ENCODE results near the gene RSPRY1. TPM values are rescaled to one million over a fixed set of nuclear protein-coding genes. Genes with fewer than 3 reads are reported as not detected.

RSPRY1 gene
- total RNA-seq, 2 experiments from 2014 or later = 29.5 to 34.3 TPM

- POLR2A ChIA-PET = interaction anchor here (0.6 kb wide), 1 partner anchor 303 kb away, joined by 3 read pairs; no protein-coding TSS in a partner anchor
- Mint-ChIP-seq H3K27ac (no peak overlapping the region), H3K27me3 (no peaks in the 10 kb centered on the region), H3K36me3 (peaks cover 38% of the 10 kb centered on the region), H3K4me1 (peaks cover 1% of the 10 kb centered on the region), H3K4me3 (no peak overlapping the region), H3K9me3 (no peaks in the 10 kb centered on the region)
- DNase-seq (no peak), ATAC-seq (ENCODE audit: low read depth) (no peak)
Measured at GRCh38 chr16:57226701-57227621, 40.8 kb downstream of the RSPRY1 start.

GRCh38 chr16:57229079-57229478, 43.0 kb downstream of the RSPRY1 start:
- Mint-ChIP-seq H3K27me3 (no peaks in the 10 kb centered on the region), H3K27ac (no peak overlapping the region), H3K36me3 (peaks cover 40% of the 10 kb centered on the region), H3K4me1 (peaks cover 1% of the 10 kb centered on the region), H3K9me3 (no peaks in the 10 kb centered on the region), H3K4me3 (no peak overlapping the region)
- DNase-seq (no peak), ATAC-seq (ENCODE audit: low read depth) (no peak)
- POLR2A ChIA-PET = no interaction called here

DNA sequence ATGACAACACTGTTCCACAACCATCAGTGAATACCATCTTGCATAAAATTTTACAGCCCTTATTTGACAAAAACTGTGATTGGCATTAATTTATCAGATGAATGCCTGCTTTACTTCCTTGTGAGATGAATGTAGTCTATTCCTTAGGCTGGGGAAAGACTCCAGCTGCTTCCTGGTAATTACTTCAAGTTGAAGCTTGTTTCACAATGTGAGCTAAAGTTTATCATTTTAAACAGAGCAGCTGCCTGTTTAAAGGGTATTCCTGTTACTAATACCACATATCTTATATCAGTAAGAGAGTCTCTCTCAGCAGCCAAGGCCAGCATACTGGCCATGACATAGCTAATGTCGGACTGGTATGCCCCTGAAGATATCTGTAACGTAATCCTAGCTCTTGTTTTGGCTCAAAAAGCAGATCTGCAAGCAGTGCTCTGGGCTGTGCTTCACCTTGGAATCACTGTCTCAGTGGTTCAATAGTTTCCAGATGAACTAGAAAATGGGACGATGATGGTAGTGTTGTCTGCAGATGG, 45.8 kb downstream of the RSPRY1 start:
- POLR2A ChIA-PET = no interaction called here
- ATAC-seq (ENCODE audit: low read depth) = no peak
- H3K4me3 Mint-ChIP-seq = no peak overlapping the region

GRCh38 chr16:57233944-57234706, 48.0 kb downstream of the RSPRY1 start:
- Mint-ChIP-seq H3K9me3 (no peaks in the 10 kb centered on the region), H3K27ac (no peak overlapping the region), H3K27me3 (no peaks in the 10 kb centered on the region), H3K4me3 (no peak overlapping the region), H3K36me3 (peaks cover 44% of the 10 kb centered on the region), H3K4me1 (peaks cover 7% of the 10 kb centered on the region)
- POLR2A ChIA-PET = no interaction called here
- ATAC-seq (ENCODE audit: low read depth) = no peak
- DNase-seq = no peak

More for the DNA sequence above, 45.8 kb downstream of the RSPRY1 start:
- Mint-ChIP-seq H3K36me3 (peaks cover 49% of the 10 kb centered on the region), H3K27ac (no peak overlapping the region), H3K4me1 (peaks cover 6% of the 10 kb centered on the region), H3K9me3 (no peaks in the 10 kb centered on the region), H3K27me3 (no peaks in the 10 kb centered on the region)
- no peak for DNase-seq

DNA sequence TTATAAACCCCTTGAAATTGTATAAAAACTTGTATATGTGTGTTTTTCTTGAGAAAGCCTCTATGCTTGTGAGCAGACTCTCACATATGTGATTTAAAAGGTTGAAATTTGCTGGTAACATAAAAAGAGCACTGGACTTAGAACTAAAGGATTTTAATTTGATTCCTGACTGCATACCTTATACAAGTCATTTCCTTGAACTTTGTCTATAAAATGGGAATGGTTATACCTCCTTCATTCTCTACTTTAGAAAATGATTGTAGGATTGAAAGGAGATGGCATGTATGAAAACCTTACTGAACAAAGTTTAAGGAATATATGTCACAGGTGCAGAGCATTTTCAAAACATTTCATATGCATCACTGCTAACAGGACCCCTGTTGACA, 48.6 kb downstream of the RSPRY1 start:
- no peak for DNase-seq
- no peaks in the 10 kb centered on the region for H3K9me3 Mint-ChIP-seq
- no peaks in the 10 kb centered on the region for H3K27me3 Mint-ChIP-seq
- H3K4me3 Mint-ChIP-seq = no peak overlapping the region
- no peak for ATAC-seq (ENCODE audit: low read depth)
- peaks cover 48% of the 10 kb centered on the region for H3K36me3 Mint-ChIP-seq
- peaks cover 7% of the 10 kb centered on the region for H3K4me1 Mint-ChIP-seq
- H3K27ac Mint-ChIP-seq = no peak overlapping the region
- POLR2A ChIA-PET = no interaction called here

DNA sequence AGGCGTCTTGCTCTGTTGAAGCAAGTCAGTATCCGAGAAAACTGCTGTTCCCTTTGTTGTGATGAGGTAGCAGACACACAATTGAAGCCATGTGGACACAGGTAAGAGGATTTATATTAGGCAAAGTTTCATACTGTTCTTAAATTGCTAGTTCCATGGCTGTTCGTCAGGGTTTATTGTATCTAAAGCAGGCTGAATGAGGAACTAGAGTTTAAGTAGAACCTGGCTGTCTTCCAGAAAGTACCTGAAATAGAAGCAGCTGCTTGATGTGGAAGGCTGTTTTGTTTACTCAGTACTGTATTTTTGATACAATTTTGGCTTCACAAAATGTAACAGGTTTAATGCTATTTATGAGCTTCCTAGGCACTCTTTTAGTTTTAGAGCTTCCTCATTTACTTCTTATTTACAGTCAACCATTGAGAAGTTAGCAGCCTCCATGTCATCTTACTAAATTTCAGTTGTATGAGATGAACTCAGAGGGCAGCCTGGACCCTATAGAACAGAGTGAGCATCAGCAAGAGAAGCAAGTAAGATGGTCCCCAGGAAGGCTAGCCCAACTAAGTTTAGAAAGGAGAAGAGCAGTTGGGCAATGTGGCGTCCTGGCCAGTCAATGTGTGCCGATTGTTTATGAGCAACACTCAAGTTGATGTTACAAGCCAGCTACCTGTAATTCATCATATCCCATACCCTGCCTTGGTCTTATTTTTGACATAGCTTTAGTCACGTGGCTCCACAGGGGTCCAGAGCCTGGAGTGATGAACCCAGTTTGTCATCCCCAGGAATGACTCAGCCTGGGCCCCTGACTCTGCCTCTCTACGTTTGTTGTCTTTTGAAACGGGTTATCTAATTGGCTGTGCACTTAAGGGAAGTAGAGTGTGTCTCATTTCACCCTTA, 49.2 kb downstream of the RSPRY1 start:
- DNase-seq = no peak
- POLR2A ChIA-PET = no interaction called here
- no peak overlapping the region for H3K4me3 Mint-ChIP-seq
- H3K36me3 Mint-ChIP-seq = peaks cover 46% of the 10 kb centered on the region
- no peaks in the 10 kb centered on the region for H3K27me3 Mint-ChIP-seq
- H3K27ac Mint-ChIP-seq = no peak overlapping the region
- H3K9me3 Mint-ChIP-seq = no peaks in the 10 kb centered on the region
- H3K4me1 Mint-ChIP-seq = peaks cover 6% of the 10 kb centered on the region
- ATAC-seq (ENCODE audit: low read depth) = no peak

- H3K27ac Mint-ChIP-seq = no peak overlapping the region
- ATAC-seq (ENCODE audit: low read depth) = no peak
Measured at GRCh38 chr16:57236022-57236350, 49.9 kb downstream of the RSPRY1 start.

DNA sequence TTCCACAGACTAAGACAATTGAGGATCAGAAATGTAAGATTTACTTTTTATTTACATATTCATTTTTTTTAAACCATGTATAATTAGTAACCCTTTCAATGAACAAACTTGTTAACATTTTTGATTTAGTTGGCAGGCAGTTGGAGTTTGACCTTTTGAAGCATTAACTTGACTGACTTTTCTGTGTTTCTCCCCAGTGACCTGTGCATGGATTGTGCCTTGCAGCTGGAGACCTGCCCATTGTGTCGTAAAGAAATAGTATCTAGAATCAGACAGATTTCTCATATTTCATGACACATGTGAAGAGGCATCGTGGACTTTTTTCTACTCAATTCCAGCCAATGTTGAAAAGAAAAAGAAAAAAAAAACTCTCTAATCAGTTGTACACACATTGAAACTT, 52.6 kb downstream of the RSPRY1 start:
- no peak overlapping the region for H3K27ac Mint-ChIP-seq

More at GRCh38 chr16:57236022-57236350, 49.9 kb downstream of the RSPRY1 start:
- no peaks in the 10 kb centered on the region for H3K27me3 Mint-ChIP-seq
- H3K4me1 Mint-ChIP-seq = peaks cover 6% of the 10 kb centered on the region
- H3K9me3 Mint-ChIP-seq = no peaks in the 10 kb centered on the region
- no peak for DNase-seq
- POLR2A ChIA-PET = no interaction called here
- no peak overlapping the region for H3K4me3 Mint-ChIP-seq
- peaks cover 41% of the 10 kb centered on the region for H3K36me3 Mint-ChIP-seq

DNA sequence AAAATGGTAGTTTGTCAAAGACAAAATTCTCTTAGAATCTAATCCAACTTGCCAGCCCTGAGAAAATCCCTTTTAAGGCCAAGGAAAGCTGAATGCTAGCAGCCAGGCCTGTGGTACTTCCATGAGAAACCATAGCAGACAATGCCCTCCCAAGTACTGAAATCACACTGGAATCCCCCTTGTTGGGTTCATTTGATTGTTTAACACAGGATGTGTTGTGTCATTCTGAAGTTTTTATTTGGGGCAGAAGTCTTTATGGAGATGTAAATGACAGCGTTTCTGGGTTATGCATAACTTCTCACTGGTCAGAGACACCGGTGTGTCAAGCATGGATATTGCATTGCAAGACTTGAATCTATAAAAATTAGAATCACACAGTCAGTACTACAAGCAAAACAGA, 53.0 kb downstream of the RSPRY1 start:
- POLR2A ChIA-PET = no interaction called here
- ATAC-seq (ENCODE audit: low read depth) = no peak
- no peaks in the 10 kb centered on the region for H3K27me3 Mint-ChIP-seq
- H3K36me3 Mint-ChIP-seq = peaks cover 30% of the 10 kb centered on the region
- peaks cover 6% of the 10 kb centered on the region for H3K4me1 Mint-ChIP-seq
- no peak overlapping the region for H3K4me3 Mint-ChIP-seq
- H3K27ac Mint-ChIP-seq = no peak overlapping the region
- no peak for DNase-seq
- no peaks in the 10 kb centered on the region for H3K9me3 Mint-ChIP-seq

More for the DNA sequence above, 52.6 kb downstream of the RSPRY1 start:
- Mint-ChIP-seq H3K4me1 (peaks cover 6% of the 10 kb centered on the region), H3K27me3 (no peaks in the 10 kb centered on the region), H3K4me3 (no peak overlapping the region), H3K9me3 (no peaks in the 10 kb centered on the region), H3K36me3 (peaks cover 35% of the 10 kb centered on the region)
- POLR2A ChIA-PET = no interaction called here
- ATAC-seq (ENCODE audit: low read depth) (no peak), DNase-seq (no peak)

- no peak for DNase-seq
- no peak overlapping the region for H3K4me3 Mint-ChIP-seq
- H3K27me3 Mint-ChIP-seq = no peaks in the 10 kb centered on the region
- H3K9me3 Mint-ChIP-seq = no peaks in the 10 kb centered on the region
- peaks cover 13% of the 10 kb centered on the region for H3K4me1 Mint-ChIP-seq
- POLR2A ChIA-PET = no interaction called here
- ATAC-seq (ENCODE audit: low read depth) = no peak
- H3K36me3 Mint-ChIP-seq = peaks cover 20% of the 10 kb centered on the region
- no peak overlapping the region for H3K27ac Mint-ChIP-seq
Measured at GRCh38 chr16:57240851-57241250, 54.7 kb downstream of the RSPRY1 start.

GRCh38 chr16:57242650-57243049, 56.5 kb downstream of the RSPRY1 start:
- POLR2A ChIA-PET = interaction anchor here (0.6 kb wide), 1 partner anchor 79 kb away, joined by 5 read pairs; no protein-coding TSS in a partner anchor
- H3K4me1 Mint-ChIP-seq = peaks cover 17% of the 10 kb centered on the region
- no peaks in the 10 kb centered on the region for H3K27me3 Mint-ChIP-seq
- no peaks in the 10 kb centered on the region for H3K9me3 Mint-ChIP-seq
- H3K36me3 Mint-ChIP-seq = peaks cover 17% of the 10 kb centered on the region
- no peak for ATAC-seq (ENCODE audit: low read depth)
- no peak overlapping the region for H3K27ac Mint-ChIP-seq
- H3K4me3 Mint-ChIP-seq = no peak overlapping the region
- DNase-seq = no peak

DNA sequence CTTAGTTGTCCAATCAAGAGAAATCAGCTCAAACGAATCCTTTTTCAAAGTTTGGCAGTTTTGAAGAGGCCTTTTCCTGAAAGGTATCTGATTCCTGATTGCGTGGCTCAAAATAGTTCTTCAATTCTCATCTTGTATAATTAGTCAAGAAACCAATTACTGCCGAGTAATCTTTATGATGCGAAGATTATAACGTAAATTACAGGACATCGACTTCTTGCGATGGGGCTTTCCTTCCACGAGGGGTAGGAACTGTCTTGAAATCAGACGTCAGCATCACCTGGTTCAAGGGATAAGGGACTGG, 58.3 kb downstream of the RSPRY1 start:
- H3K27me3 Mint-ChIP-seq = no peaks in the 10 kb centered on the region
- no peaks in the 10 kb centered on the region for H3K9me3 Mint-ChIP-seq
- peak overlapping the region; percentile 93 for H3K4me3 Mint-ChIP-seq
- H3K27ac Mint-ChIP-seq = peak overlapping the region; percentile 90
- POLR2A ChIA-PET = interaction anchor here (0.5 to 1.1 kb wide), 2 partner anchors 19 to 98 kb away, joined by 3 to 6 read pairs; no protein-coding TSS in a partner anchor
- no peak for DNase-seq
- H3K4me1 Mint-ChIP-seq = peaks cover 16% of the 10 kb centered on the region
- ATAC-seq (ENCODE audit: low read depth) = no peak
- peaks cover 9% of the 10 kb centered on the region for H3K36me3 Mint-ChIP-seq

All from activated naive CD8-positive, alpha-beta T cell treated with anti-CD3 and anti-CD28 coated beads, Interleukin-2, amount 10 ng/mL, durations not matched to agents 7 days and 5 days (primary cell).